ENCODE data around the gene CYBRD1.

The CYBRD1 gene

GRCh38 chr2:171522052-171522787 lies at the start of gene CYBRD1:
TSS of gene CYBRD1 (plus strand) at chr2:171522474. CDS start at chr2:171522546, 72 bp downstream.
- DNase-seq (ENCODE audit: low read depth) = peak; percentile 92
- peak within 1 kb of the TSS; percentile 94 for H3K4me3 ChIP-seq (ENCODE audit: low read length)
- TF ChIP-seq CTCF (conservative IDR thresholded peaks at IDR 0.05; ENCODE audit: low read length) = peak; percentile 20; the same call in 1 of the 2 replicates

DNA sequence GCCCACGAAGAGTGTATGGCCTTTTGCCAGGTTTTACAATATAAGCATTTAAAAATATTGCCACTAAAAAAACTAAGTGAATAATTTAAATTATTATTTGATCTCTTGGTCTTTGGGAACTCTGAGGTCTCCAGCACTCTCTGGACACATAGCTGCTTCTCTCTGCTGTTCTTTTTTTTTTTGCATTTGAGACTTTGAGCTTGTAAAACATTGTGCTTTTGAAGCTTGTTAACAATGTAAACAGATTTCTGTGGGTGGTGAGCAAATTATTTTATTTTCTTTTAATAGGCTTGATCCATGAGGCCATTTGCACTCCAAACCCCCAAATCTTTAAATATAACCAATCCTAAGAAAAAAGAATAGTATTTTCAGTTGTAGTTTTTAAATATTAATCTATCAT lies 46.3 kb upstream of the CYBRD1 start:
- no peak for TF ChIP-seq CTCF (conservative IDR thresholded peaks at IDR 0.05; ENCODE audit: low read length)
- no peak for DNase-seq (ENCODE audit: low read depth)
- H3K4me3 ChIP-seq (ENCODE audit: low read length) = no peak overlapping the region

- TF ChIP-seq CTCF (conservative IDR thresholded peaks at IDR 0.05; ENCODE audit: low read length) = no peak
- no peak for DNase-seq (ENCODE audit: low read depth)
- H3K4me3 ChIP-seq (ENCODE audit: low read length) = no peak overlapping the region
Measured at GRCh38 chr2:171478345-171478744, 43.9 kb upstream of the CYBRD1 start.

DNA sequence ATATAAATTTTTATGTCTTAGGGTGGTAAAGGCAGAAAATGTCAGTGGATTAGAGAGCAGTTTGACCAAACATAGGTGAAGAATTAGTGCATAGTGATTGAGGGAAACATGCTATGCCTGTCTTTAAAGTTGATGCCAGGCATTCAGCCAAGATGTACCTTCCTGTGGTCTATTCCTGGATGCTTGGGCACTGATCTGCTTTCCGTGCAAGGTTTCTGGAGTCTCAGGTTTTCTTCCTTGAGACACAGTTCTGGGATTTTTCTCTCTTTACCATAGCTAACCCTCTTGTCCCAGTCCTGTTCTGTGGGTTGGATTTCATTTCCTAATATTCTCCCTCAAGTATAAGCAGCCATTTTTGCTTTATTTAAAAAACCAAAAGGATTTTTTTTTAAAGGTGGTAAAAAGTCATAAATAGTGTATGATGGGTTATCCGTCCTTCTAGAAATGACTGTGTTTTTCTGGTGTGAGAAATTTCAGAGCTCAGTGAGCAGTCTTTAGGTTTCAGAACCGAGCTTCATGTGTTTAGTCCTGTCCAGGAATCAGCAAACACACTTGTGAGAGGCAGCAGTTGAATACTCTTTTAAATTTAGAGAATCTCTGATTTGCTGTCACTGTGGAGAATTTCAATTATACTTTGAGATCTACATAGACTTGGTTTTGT lies 43.0 kb upstream of the CYBRD1 start:
- TF ChIP-seq CTCF (conservative IDR thresholded peaks at IDR 0.05; ENCODE audit: low read length) = no peak

GRCh38 chr2:171480908-171481307 lies 41.4 kb upstream of the CYBRD1 start:
- no peak overlapping the region for H3K4me3 ChIP-seq (ENCODE audit: low read length)
- no peak for TF ChIP-seq CTCF (conservative IDR thresholded peaks at IDR 0.05; ENCODE audit: low read length)
- no peak for DNase-seq (ENCODE audit: low read depth)

More for the DNA sequence above, 43.0 kb upstream of the CYBRD1 start:
- H3K4me3 ChIP-seq (ENCODE audit: low read length) = no peak overlapping the region
- no peak for DNase-seq (ENCODE audit: low read depth)

DNA sequence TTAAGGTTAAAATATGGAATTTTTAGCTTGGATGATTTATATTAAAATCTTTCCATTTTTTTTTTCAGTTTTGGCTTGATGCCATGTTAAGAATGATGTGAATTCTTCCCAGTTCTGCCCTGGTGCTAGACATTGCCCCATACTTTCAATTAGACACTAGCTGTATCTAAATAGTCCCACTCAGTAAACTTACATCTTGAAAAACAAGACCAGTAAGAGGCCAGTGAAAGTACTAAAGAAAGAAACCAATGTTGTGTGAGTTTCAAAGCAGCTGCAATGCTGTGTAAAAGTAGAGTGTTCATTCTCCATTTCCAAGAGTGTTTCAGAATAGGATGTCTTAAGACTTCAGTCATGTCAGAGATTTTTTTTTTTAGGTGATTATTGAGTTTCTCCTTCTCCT lies 40.0 kb upstream of the CYBRD1 start:
- no peak overlapping the region for H3K4me3 ChIP-seq (ENCODE audit: low read length)
- DNase-seq (ENCODE audit: low read depth) = peak; percentile 52
- TF ChIP-seq CTCF (conservative IDR thresholded peaks at IDR 0.05; ENCODE audit: low read length) = no peak

- DNase-seq (ENCODE audit: low read depth) = peak; percentile 92
- TF ChIP-seq CTCF (conservative IDR thresholded peaks at IDR 0.05; ENCODE audit: low read length) = no peak
- no peak overlapping the region for H3K4me3 ChIP-seq (ENCODE audit: low read length)
Measured at GRCh38 chr2:171482877-171483276, 39.4 kb upstream of the CYBRD1 start.
